ENCODE data around the gene NNMT. TPM values are rescaled to one million over a fixed set of nuclear protein-coding genes. Genes with fewer than 3 reads are reported as not detected.

Gene NNMT
- total RNA-seq, 1 experiment from 2014 or later: not detected

- no peak overlapping the region for H3K4me3 Mint-ChIP-seq
- no peaks in the 10 kb centered on the region; the same call in 1 of the 2 replicates for H3K4me1 ChIP-seq (ENCODE audit: insufficient read depth, low read length)
- no peak overlapping the region for H4K91ac ChIP-seq (ENCODE audit: insufficient read length, low read depth, low read length)
- TF ChIP-seq CTCF (conservative IDR thresholded peaks at IDR 0.05): no peak
- H3K4me1 Mint-ChIP-seq: peaks cover 14 to 20% of the 10 kb centered on the region in 2 experiments
- no peaks in the 10 kb centered on the region for H3K9me3 ChIP-seq (ENCODE audit: control insufficient read depth, low read depth, low read length)
- no peaks in the 10 kb centered on the region for H3K23me2 ChIP-seq (ENCODE audit: insufficient read length, low read depth, low read length, poor library complexity, severe bottlenecking)
- no peaks in the 10 kb centered on the region for H3K27me3 Mint-ChIP-seq (ENCODE audit: low read depth)
- no peak overlapping the region for H4K8ac ChIP-seq (replicated peaks; ENCODE audit: insufficient read length, low read depth, low read length)
- no peak overlapping the region for H3K9ac ChIP-seq (ENCODE audit: extremely low read depth, insufficient read length, low read length)
- no peak overlapping the region for H2AFZ ChIP-seq (ENCODE audit: low read length)
- H2BK5ac ChIP-seq (ENCODE audit: insufficient read length, low read length): no peak overlapping the region
- no peak overlapping the region for H2AK5ac ChIP-seq (ENCODE audit: insufficient read length, low read length)
- H3K27ac Mint-ChIP-seq: no peak overlapping the region
- no peaks in the 10 kb centered on the region for H3K79me2 ChIP-seq (ENCODE audit: insufficient read depth, low read length)
- H3K9me3 Mint-ChIP-seq: no peaks in the 10 kb centered on the region
- no peak overlapping the region for H2BK15ac ChIP-seq (ENCODE audit: low read depth, low read length)
- no peak overlapping the region for H3K23ac ChIP-seq (ENCODE audit: insufficient read length, low read depth, low read length)
- no peaks in the 10 kb centered on the region for H4K20me1 ChIP-seq (ENCODE audit: control insufficient read depth, insufficient read depth, insufficient read length)
- no peak overlapping the region for H4K5ac ChIP-seq (ENCODE audit: insufficient read length, low read depth, low read length)
- H3K18ac ChIP-seq (ENCODE audit: insufficient read length, low read depth, low read length): no peak overlapping the region
- H3K4ac ChIP-seq (ENCODE audit: low read depth, low read length): no peak overlapping the region
- no peaks in the 10 kb centered on the region for H3K27me3 ChIP-seq (ENCODE audit: insufficient read depth, low read length)
- H3K79me1 ChIP-seq (ENCODE audit: insufficient read depth, low read depth, low read length, poor library complexity, severe bottlenecking): no peaks in the 10 kb centered on the region
- no CpG with 5 or more reads among the region's 3 CpGs for WGBS (ENCODE audit: extremely low coverage, insufficient read length, low lambda C conversion rate)
- no peak overlapping the region for H3T11ph ChIP-seq (ENCODE audit: low read length)
- no peak for DNase-seq
- H3K14ac ChIP-seq (ENCODE audit: insufficient read depth, low read length): no peak overlapping the region
- no peaks in the 10 kb centered on the region for H3K36me3 Mint-ChIP-seq (ENCODE audit: insufficient read depth in 1 of 3, low read depth in 3 of 3)
- no peak overlapping the region for H3K56ac ChIP-seq (ENCODE audit: insufficient read length, low read depth, low read length)
- no peak overlapping the region for H3K4me2 ChIP-seq (ENCODE audit: insufficient read depth, insufficient read length, low read length)
- H3K27ac ChIP-seq (ENCODE audit: insufficient read length, low read depth, low read length): no peak overlapping the region
- no peak overlapping the region for H2BK120ac ChIP-seq (ENCODE audit: low read depth, low read length, poor library complexity, severe bottlenecking)
- no peak overlapping the region for H2BK20ac ChIP-seq (ENCODE audit: low read depth, low read length, poor library complexity, severe bottlenecking)
- H2BK12ac ChIP-seq (ENCODE audit: insufficient read length, low read depth, low read length): no peak overlapping the region
Observed at GRCh38 chr11:114285599-114285998, 10.6 kb upstream of the NNMT start.
